ENCODE measurements around the gene DNAJB11. TPM values are rescaled to one million over a fixed set of nuclear protein-coding genes. Genes with fewer than 3 reads are reported as not detected.

Gene DNAJB11
- total and polyA plus RNA-seq, 12 donors, result 20.1 to 93.2 (median 39.6) TPM

GRCh38 chr3:186592682-186593081, 22.2 kb downstream of the DNAJB11 start:
- Histone ChIP-seq H3K27me3 (no peaks in the 10 kb centered on the region), H3K4me3 (no peak overlapping the region), H3K9me3 (replicated peaks in 1 of 3) (no peaks in the 10 kb centered on the region), H3K36me3 (replicated peaks in 1 of 2) (no peaks in the 10 kb centered on the region), H3K27ac (no peak overlapping the region), H3K4me1 (replicated peaks in 1 of 2) (no peaks in the 10 kb centered on the region)
- intact Hi-C loops (cut with DNase I), result no loop called here
- TF ChIP-seq CTCF (IDR thresholded peaks at IDR 0.05) (no peak), POLR2A (IDR thresholded peaks at IDR 0.05) (no peak)
- DNase-seq, result no peak
- WGBS, 4 donors, result 67 to 91% (median 86%) methylated on average over 4 of the region's 4 CpGs

GRCh38 chr3:186593862-186594261, 23.3 kb downstream of the DNAJB11 start:
- intact Hi-C loops (cut with DNase I), result no loop called here
- Histone ChIP-seq H3K9me3 (replicated peaks in 1 of 3) (no peaks in the 10 kb centered on the region), H3K36me3 (replicated peaks in 1 of 2) (no peaks in the 10 kb centered on the region), H3K27ac (no peak overlapping the region), H3K27me3 (no peaks in the 10 kb centered on the region), H3K4me1 (replicated peaks in 1 of 2) (no peaks in the 10 kb centered on the region), H3K4me3 (no peak overlapping the region)
- WGBS, 4 donors, result 90 to 93% (median 91%) methylated on average over 3 of the region's 3 CpGs
- no peak for TF ChIP-seq POLR2A (IDR thresholded peaks at IDR 0.05)
- no peak for TF ChIP-seq CTCF (IDR thresholded peaks at IDR 0.05)
- DNase-seq, result no peak

DNA sequence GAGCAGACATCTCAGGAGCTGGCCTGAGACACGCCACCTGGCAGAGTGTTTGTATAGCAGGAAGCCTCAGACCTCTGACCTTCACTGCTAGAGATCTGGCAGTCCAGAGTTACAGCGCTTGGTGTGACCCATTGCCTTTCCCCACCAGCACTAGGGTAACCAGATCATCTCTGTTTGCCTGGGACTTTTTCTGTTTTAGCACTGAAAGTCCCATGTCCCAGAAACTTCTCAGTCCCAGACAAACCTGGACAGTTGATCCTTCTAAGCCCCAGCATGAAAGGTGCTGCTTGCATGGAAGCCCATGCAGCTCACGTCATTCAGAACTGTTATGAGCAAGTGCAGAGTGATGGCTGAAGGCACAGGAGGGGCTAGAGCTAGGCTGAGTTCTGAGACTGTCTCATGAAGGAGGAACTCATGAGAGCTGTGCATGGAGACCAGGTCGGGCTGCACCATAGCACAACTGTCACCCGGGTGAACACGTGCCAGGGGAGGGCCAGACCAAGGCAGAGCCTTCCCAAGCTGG, 24.1 kb downstream of the DNAJB11 start:
- Histone ChIP-seq H3K36me3 (replicated peaks in 1 of 2) (no peaks in the 10 kb centered on the region), H3K4me3 (no peak overlapping the region), H3K27me3 (no peaks in the 10 kb centered on the region), H3K9me3 (replicated peaks in 1 of 3) (no peaks in the 10 kb centered on the region), H3K4me1 (replicated peaks in 1 of 2) (no peaks in the 10 kb centered on the region), H3K27ac (no peak overlapping the region)
- TF ChIP-seq POLR2A (IDR thresholded peaks at IDR 0.05) (no peak), CTCF (IDR thresholded peaks at IDR 0.05) (no peak)
- intact Hi-C loops (cut with DNase I), result no loop called here
- DNase-seq, result no peak
- WGBS, 4 donors, result 76 to 89% (median 84%) methylated on average over 5 to 6 of the region's 6 CpGs

GRCh38 chr3:186596568-186597287, 26.2 kb downstream of the DNAJB11 start:
- WGBS, 4 donors, result 63 to 66% (median 64%) methylated on average over 17 of the region's 17 CpGs
- no peak for TF ChIP-seq POLR2A (IDR thresholded peaks at IDR 0.05)
- TF ChIP-seq CTCF (IDR thresholded peaks at IDR 0.05), result no peak

More at GRCh38 chr3:186596568-186597287, 26.2 kb downstream of the DNAJB11 start:
- intact Hi-C loops (cut with DNase I), result no loop called here
- H3K4me1 ChIP-seq (replicated peaks in 1 of 2), result no peaks in the 10 kb centered on the region
- H3K36me3 ChIP-seq (replicated peaks in 1 of 2), result no peaks in the 10 kb centered on the region
- H3K27ac ChIP-seq, result no peak overlapping the region
- DNase-seq, result no peak
- no peaks in the 10 kb centered on the region for H3K9me3 ChIP-seq (replicated peaks in 1 of 3)
- no peak overlapping the region for H3K4me3 ChIP-seq
- H3K27me3 ChIP-seq, result no peaks in the 10 kb centered on the region
